Erythroblast (primary cell): ENCODE results near the gene PAQR5.

Experiments used
- DNase-seq, 2 experiments: peaks; one replicate each; lab custom pipeline; 2025; lab: John Stamatoyannopoulos, UW
- GATA1 ChIP-seq: IDR thresholded peaks from 2 replicates; pipeline ENCODE4 v1.6.1; 2011; ENCODE audit warnings: low read depth, mild to moderate bottlenecking, control low read depth, low read length, moderate library complexity
- POLR2A ChIP-seq: IDR thresholded peaks from 2 replicates; pipeline ENCODE4 v1.6.1; 2011; ENCODE audit warnings: mild to moderate bottlenecking, low read length

Gene PAQR5

GRCh38 chr15:69298697-69299441, at the start of gene PAQR5:
Gene PAQR5, plus strand, starts transcription at chr15:69298912. Its CDS starts 61,169 bp downstream, at chr15:69360081.
- TF ChIP-seq POLR2A (no peak), GATA1 (no peak)
- peak; percentile 42 to 50 for DNase-seq

- no peak for DNase-seq
- TF ChIP-seq GATA1 (no peak), POLR2A (no peak)
These were observed 45.6 kb upstream of the PAQR5 start for GRCh38 chr15:69253156-69253555.

DNA sequence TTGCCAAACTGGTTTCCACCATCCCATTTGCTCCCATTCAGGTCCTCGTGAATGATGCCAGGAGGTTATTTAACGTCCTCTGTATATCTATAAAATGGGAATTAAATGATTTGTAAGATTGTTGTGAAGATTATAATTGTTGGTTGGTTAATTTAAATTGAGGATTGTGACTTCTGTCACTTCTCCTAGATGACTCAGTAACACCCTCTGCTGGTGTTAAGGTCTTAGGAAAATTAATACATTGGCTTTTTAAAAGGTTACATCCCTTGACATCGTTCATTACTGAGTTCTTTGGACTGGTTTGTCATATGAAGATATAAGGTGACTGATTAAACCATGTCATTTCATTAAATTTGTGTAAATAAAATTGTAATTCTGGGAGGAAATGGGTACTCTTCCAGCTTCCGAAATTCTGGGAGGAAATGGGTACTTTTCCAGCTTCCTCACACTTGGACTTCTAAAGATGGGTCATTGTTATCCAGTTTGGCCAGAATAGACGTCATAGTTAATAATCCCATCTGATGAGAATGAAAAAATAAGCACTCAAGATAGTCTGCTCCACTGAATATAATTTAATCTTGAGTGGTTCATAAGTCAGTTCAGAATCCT, 33.3 kb upstream of the PAQR5 start:
- peak; percentile 60 to 71 for DNase-seq
- no peak for TF ChIP-seq GATA1
- TF ChIP-seq POLR2A, result no peak

GRCh38 chr15:69271217-69271616, 27.5 kb upstream of the PAQR5 start:
- TF ChIP-seq POLR2A (no peak), GATA1 (no peak)
- DNase-seq, result no peak

DNA sequence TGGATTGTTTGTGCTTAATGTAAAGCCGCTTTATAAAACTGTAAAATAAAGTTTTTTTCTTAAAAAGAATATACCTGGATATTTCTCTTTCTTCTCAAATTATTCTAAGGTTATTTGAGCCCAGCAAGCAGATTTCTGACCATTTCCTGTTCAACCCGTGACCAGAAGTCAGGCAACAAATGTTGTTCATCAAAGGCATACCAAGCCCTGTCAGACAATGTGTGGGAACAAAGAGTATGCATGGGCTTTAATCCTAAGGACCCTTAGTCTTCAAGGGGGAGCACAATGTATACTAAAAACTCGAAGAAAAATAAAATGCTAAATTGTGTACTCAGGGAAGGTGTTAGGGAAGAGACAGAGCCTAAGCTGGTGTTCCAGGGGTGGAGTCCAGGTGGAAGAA, 26.6 kb upstream of the PAQR5 start:
- DNase-seq, result no peak
- TF ChIP-seq POLR2A, result no peak
- TF ChIP-seq GATA1, result no peak

GRCh38 chr15:69272891-69273290, 25.8 kb upstream of the PAQR5 start:
- no peak for DNase-seq
- TF ChIP-seq POLR2A (no peak), GATA1 (no peak)

- no peak for TF ChIP-seq GATA1
- no peak for DNase-seq
These were observed 23.5 kb upstream of the PAQR5 start for GRCh38 chr15:69275074-69275670.

- TF ChIP-seq GATA1 (no peak), POLR2A (no peak)
- DNase-seq, result no peak
These were observed 22.7 kb upstream of the PAQR5 start for GRCh38 chr15:69275933-69276560.

DNA sequence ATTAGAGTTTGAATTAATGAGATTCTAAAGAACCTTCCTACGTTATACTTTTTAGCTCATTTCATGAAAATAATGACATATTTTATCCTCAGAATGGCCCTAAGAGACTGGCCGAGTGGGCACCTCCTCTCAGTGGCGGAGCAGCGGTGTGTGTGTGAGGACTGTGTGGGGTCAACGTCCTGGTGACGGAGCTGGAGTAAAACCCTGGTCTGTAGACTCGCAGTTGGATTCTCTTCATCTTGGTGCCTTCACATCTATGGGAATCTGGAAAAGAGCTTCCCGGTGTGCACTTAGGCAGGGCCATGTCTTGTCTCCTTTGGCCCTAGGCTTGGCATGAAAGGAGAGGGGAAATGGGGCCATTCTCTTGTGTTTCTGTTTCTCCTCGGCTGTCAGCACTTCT, 21.4 kb upstream of the PAQR5 start:
- TF ChIP-seq GATA1 (no peak), POLR2A (no peak)
- no peak for DNase-seq

DNA sequence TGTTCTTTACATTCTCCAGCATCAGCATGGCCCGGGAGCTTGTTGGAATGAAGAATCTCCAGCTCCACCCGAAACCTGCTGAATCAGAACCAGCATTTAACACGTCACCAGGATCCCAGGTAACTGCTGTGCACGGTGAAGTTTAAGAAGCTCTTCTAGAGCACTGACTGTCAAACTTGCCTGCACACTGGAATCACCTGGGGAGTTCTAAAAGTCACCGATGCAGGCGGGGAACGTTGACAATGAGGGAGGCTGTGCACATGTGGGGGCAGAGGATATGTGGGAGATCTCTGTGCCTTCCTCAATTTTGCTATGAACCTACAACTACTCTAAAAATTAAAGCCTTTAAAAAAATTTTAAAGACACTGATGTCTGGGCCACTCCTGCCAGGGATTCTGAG, 19.1 kb upstream of the PAQR5 start:
- no peak for TF ChIP-seq GATA1
- DNase-seq, result no peak

DNA sequence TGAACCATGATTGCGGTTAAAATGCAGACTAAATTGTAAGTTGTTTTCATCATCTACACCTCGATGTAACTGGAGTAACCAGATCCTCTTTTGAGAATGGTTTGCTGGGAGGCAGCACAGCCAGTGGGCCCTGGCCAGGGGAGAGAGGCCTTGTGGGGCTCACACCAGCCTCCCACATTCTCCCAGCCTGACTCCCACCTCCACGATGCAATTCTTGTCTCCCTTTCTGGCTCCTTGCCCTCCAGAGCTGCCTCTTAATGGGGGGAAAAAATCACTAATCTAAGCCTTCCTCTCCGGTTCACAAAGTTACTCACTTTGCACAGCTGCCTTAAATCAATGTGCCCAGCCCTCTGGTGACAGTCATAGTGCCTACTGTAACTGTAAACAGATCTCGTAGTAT, 17.9 kb upstream of the PAQR5 start:
- TF ChIP-seq POLR2A (no peak), GATA1 (no peak)
- no peak for DNase-seq

DNA sequence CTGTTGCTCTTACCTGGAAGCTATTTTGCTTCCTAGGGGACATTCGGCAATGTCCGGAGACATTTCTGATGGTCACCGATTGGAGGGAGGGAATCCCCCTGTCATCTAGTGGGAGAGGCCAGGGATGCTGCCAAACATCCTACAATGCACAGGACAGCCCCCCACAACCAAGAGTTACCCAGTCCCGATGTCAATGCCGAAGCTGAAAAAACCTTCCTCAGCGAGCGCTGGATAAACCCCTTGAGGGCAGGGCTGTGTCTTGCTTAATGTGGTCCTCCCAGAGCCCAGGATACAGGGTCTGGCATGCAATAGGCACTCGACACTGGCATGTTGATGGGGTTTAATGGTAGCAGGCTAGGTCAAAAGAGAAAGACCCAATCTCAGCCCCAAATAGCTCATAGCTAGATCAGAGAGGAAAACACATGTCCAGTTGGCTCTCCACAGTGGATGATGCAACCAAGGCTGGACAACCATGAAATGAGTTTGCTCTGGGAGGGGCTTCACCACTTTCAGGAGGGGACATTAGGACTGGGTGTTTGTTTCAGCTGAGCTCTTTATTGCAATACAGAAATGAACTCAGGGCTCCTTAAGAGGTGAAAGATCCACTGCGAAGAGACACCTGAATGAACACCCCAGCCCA, 16.5 kb upstream of the PAQR5 start:
- no peak for DNase-seq

DNA sequence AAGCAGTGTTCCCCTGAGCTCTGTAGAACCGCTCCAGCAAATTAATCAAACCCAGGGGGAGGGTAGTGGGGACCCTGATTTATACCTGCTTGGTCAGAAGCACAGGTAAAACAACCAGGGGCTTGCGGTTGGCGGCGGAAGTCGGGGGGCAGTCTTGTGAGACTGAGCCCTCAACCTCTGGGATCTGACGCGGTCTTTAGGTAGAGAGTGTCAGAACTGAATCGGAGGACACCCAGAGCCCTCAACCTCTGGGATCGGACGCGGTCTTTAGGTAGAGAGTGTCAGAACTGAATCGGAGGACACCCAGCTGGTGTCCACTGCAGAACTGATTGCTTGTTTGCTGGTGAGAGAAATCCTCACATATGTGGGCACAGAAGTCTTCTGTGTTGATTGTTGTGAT, 12.9 kb upstream of the PAQR5 start:
- TF ChIP-seq POLR2A (no peak), GATA1 (no peak)
- DNase-seq, result no peak

More for the DNA sequence above, 16.5 kb upstream of the PAQR5 start:
- no peak for TF ChIP-seq GATA1
- no peak for TF ChIP-seq POLR2A
